Left ventricle myocardium inferior (tissue), 1 donor: Measurements from ENCODE around the gene ACTR1B. TPM values are rescaled to one million over a fixed set of nuclear protein-coding genes. Genes with fewer than 3 reads are reported as not detected.
"Not testable (repeated sequence)": the region's sequence is repeated elsewhere in the genome, so short reads cannot be mapped to it uniquely, and the experiment has no call there.

Experiments
- DNase-seq: peaks from one replicate; pipeline ENCODE4 v3.0.0-alpha.2; 2020
- H3K27ac ChIP-seq: fragments of 200-600 bp; replicated peaks from 2 replicates; pipeline ENCODE4 v1.8.0; 2021
- H3K27me3 ChIP-seq: fragments of 200-600 bp; 2 replicates; pipeline ENCODE4 v1.8.0; 2021; ENCODE audit warnings: low read depth
- H3K36me3 ChIP-seq: fragments of 200-600 bp; 2 replicates; pipeline ENCODE4 v1.8.0; 2021
- H3K4me1 ChIP-seq: fragments of 200-600 bp; 2 replicates; pipeline ENCODE4 v1.8.0; 2021
- H3K4me3 ChIP-seq: fragments of 200-600 bp; 2 replicates; pipeline ENCODE4 v1.8.0; 2021; ENCODE audit warnings: mild to moderate bottlenecking, moderate library complexity
- H3K9me3 ChIP-seq: fragments of 200-600 bp; replicated peaks from 2 replicates; pipeline ENCODE4 v1.8.0; 2021
- CTCF ChIP-seq: fragments of 200-600 bp; IDR thresholded peaks from 2 replicates; pipeline ENCODE4 v1.8.0; 2021; ENCODE audit warnings: antibody characterized with exemption, mild to moderate bottlenecking, borderline replicate concordance
- intact Hi-C: fragments of 100-400 bp; cut with micrococcal nuclease; formaldehyde crosslinking; loops from one replicate; pipeline ENCODE4 v1.11.0; 2022
- total RNA-seq: library from RNA; stranded (reverse); fragmentation: NEBNext Ultra II Directional; extraction: Animal tissue kit (Norgen Biotek cat#: 25700); gene quantifications from one replicate; pipeline ENCODE4 v1.2.1, GENCODE V29; 2021
- donor health status: DM: no; HTN: yes; CAD: no; lungs with severe emphysema.

Gene ACTR1B
- total RNA-seq, 1 donor from 2014 or later: 65.2 TPM

- intact Hi-C loops: no loop called here
- no peak for DNase-seq
- Histone ChIP-seq H3K4me1 (no peaks in the 10 kb centered on the region), H3K36me3 (no peaks in the 10 kb centered on the region), H3K27me3 (no peaks in the 10 kb centered on the region), H3K9me3 (no peaks in the 10 kb centered on the region), H3K27ac (no peak overlapping the region), H3K4me3 (no peak overlapping the region)
- no peak for TF ChIP-seq CTCF
Observed at GRCh38 chr2:97673182-97673914, 9.5 kb upstream of the ACTR1B start.

- H3K27me3 ChIP-seq, H3K27ac ChIP-seq, DNase-seq, H3K36me3 ChIP-seq, H3K4me3 ChIP-seq, H3K4me1 ChIP-seq, H3K9me3 ChIP-seq, intact Hi-C loops: not testable (repeated sequence)
Observed at GRCh38 chr2:97672606-97673140, 8.8 kb upstream of the ACTR1B start.

- no peak overlapping the region for H3K4me3 ChIP-seq
- intact Hi-C loops: no loop called here
- no peaks in the 10 kb centered on the region for H3K9me3 ChIP-seq
- H3K4me1 ChIP-seq: no peaks in the 10 kb centered on the region
- no peaks in the 10 kb centered on the region for H3K36me3 ChIP-seq
- DNase-seq: no peak
- no peaks in the 10 kb centered on the region for H3K27me3 ChIP-seq
- no peak for TF ChIP-seq CTCF
- H3K27ac ChIP-seq: no peak overlapping the region
Observed at GRCh38 chr2:97671526-97671925, 7.7 kb upstream of the ACTR1B start.

- no peak for DNase-seq
- Histone ChIP-seq H3K4me3 (no peak overlapping the region), H3K27me3 (no peaks in the 10 kb centered on the region), H3K27ac (no peak overlapping the region), H3K36me3 (no peaks in the 10 kb centered on the region), H3K9me3 (no peaks in the 10 kb centered on the region), H3K4me1 (no peaks in the 10 kb centered on the region)
- TF ChIP-seq CTCF: no peak
- intact Hi-C loops: no loop called here
Observed at GRCh38 chr2:97670471-97670870, 6.6 kb upstream of the ACTR1B start.

GRCh38 chr2:97669448-97669847 is 5.6 kb upstream of the ACTR1B start, which contains the start of gene C2orf92:
Gene C2orf92, plus strand, starts transcription at chr2:97669713. Its CDS starts 76 bp downstream, at chr2:97669789.
- Histone ChIP-seq H3K9me3 (no peaks in the 10 kb centered on the region), H3K27ac (no peak within 1 kb of the TSS), H3K27me3 (no peaks in the 10 kb centered on the region), H3K4me3 (no peak within 1 kb of the TSS), H3K36me3 (no peaks in the 10 kb centered on the region), H3K4me1 (peaks cover 8% of the 10 kb centered on the region)
- no peak for TF ChIP-seq CTCF
- intact Hi-C loops: no loop called here
- no peak for DNase-seq

- H3K27ac ChIP-seq: peak overlapping the region; percentile 99
- no peak for DNase-seq
- H3K9me3 ChIP-seq: no peaks in the 10 kb centered on the region
- intact Hi-C loops: no loop called here
- H3K36me3 ChIP-seq: no peaks in the 10 kb centered on the region
- H3K4me1 ChIP-seq: peaks cover 40% of the 10 kb centered on the region
- peak overlapping the region; percentile 81 for H3K4me3 ChIP-seq
- TF ChIP-seq CTCF: peak; percentile 29
- no peaks in the 10 kb centered on the region for H3K27me3 ChIP-seq
Observed at GRCh38 chr2:97664636-97664970, 759 bp upstream of the ACTR1B start.
